IMR-90 (cell line): ENCODE data around the gene RAD51B. TPM values are rescaled to one million over a fixed set of nuclear protein-coding genes. Genes with fewer than 3 reads are reported as not detected.
A peak's percentile ranks its signal among the peaks of the same experiment; 100 is the strongest.

Experiments
- ATAC-seq: fragments of 200-7000 bp; cut with Tn5 transposase; 2 replicates; pipeline ENCODE4 v1.9.1; 2020; ENCODE audit warnings: low read depth, mild to moderate bottlenecking, moderate library complexity
- BruUV-seq: library from RNA; stranded (reverse); fragments of 400-500 nt; replicated peaks from 2 replicates; lab custom pipeline; 2021; lab: Mats Ljungman, UMichigan
- CTCF ChIA-PET: fragments of 300-600 bp; formaldehyde crosslinking; extraction: SDS; loops from one replicate; lab custom pipeline; 2021; ENCODE audit warnings: antibody characterized with exemption; lab: Yijun Ruan, JAX
- POLR2A ChIA-PET: fragments of 300-600 bp; sonication (Branson Sonifier 250); formaldehyde crosslinking; loops from one replicate; lab custom pipeline; 2022; ENCODE audit warnings: antibody characterized with exemption; ENCODE audit not compliant: unreplicated experiment; lab: Charles Lee
- DNase-seq: peaks from one replicate; pipeline ENCODE4 v3.0.0; 2013
- H2AFZ ChIP-seq: replicated peaks from 2 replicates; pipeline ENCODE3; 2013; ENCODE audit warnings: low read length, mild to moderate bottlenecking; ENCODE audit not compliant: poor library complexity
- H2AK5ac ChIP-seq: 2 replicates; pipeline ENCODE4 v1.6.1; 2013; ENCODE audit warnings: low read depth, low read length, inconsistent platforms
- H2AK9ac ChIP-seq: replicated peaks from 2 replicates; pipeline ENCODE3; 2013; ENCODE audit warnings: mild to moderate bottlenecking, low read depth, low read length, moderate library complexity; ENCODE audit not compliant: poor library complexity
- H2BK120ac ChIP-seq: 2 replicates; pipeline ENCODE4 v1.6.1; 2013; ENCODE audit warnings: low read depth, low read length, inconsistent platforms
- H2BK15ac ChIP-seq: 3 replicates; pipeline ENCODE4 v1.6.1; 2013; ENCODE audit warnings: low read depth, low read length, inconsistent platforms
- H2BK20ac ChIP-seq: 2 replicates; pipeline ENCODE4 v1.6.1; 2013; ENCODE audit warnings: low read depth, mild to moderate bottlenecking, inconsistent platforms, low read length, moderate library complexity
- H2BK5ac ChIP-seq: 2 replicates; pipeline ENCODE4 v1.6.1; 2013; ENCODE audit warnings: mild to moderate bottlenecking, low read depth, low read length, inconsistent platforms; ENCODE audit not compliant: poor library complexity, severe bottlenecking
- H3K14ac ChIP-seq: replicated peaks from 2 replicates; pipeline ENCODE4 v1.6.1; 2013; ENCODE audit warnings: low read depth, low read length, inconsistent platforms
- H3K18ac ChIP-seq: 2 replicates; pipeline ENCODE4 v1.6.1; 2013; ENCODE audit warnings: low read depth, low read length, control low read depth
- H3K23ac ChIP-seq: 2 replicates; pipeline ENCODE4 v1.6.1; 2013; ENCODE audit warnings: low read depth, low read length, inconsistent platforms
- H3K27ac ChIP-seq: 2 replicates; pipeline ENCODE4 v1.5.1; 2013; ENCODE audit warnings: mild to moderate bottlenecking, control low read depth, low read length; ENCODE audit not compliant: insufficient read depth
- H3K27me3 ChIP-seq: 2 replicates; pipeline ENCODE4 v1.6.1; 2013; ENCODE audit warnings: low read length; ENCODE audit not compliant: control insufficient read depth, insufficient read depth
- H3K36me3 ChIP-seq: 2 replicates; pipeline ENCODE4 v1.6.1; 2013; ENCODE audit warnings: low read length, mixed read lengths; ENCODE audit not compliant: control insufficient read depth, insufficient read depth
- H3K4ac ChIP-seq: 2 replicates; pipeline ENCODE4 v1.6.1; 2013; ENCODE audit warnings: low read depth, low read length, inconsistent platforms
- H3K4me1 ChIP-seq: 2 replicates; pipeline ENCODE4 v1.6.1; 2013; ENCODE audit warnings: low read length, mixed read lengths; ENCODE audit not compliant: control insufficient read depth, insufficient read depth
- H3K4me2 ChIP-seq: 2 replicates; pipeline ENCODE4 v1.6.1; 2013; ENCODE audit warnings: low read depth, mild to moderate bottlenecking, control low read depth, low read length, moderate library complexity
- H3K4me3 ChIP-seq: 2 replicates; pipeline ENCODE4 v1.5.1; 2013; ENCODE audit warnings: low read depth, mild to moderate bottlenecking, control low read depth, low read length, moderate library complexity; ENCODE audit not compliant: insufficient read depth
- H3K56ac ChIP-seq: 2 replicates; pipeline ENCODE4 v1.6.1; 2013; ENCODE audit warnings: low read length, inconsistent platforms; ENCODE audit not compliant: insufficient read depth; ENCODE audit errors: extremely low read depth
- H3K79me1 ChIP-seq, 2 experiments: 2 replicates each; pipeline ENCODE4 v1.6.1; 2013; ENCODE audit warnings: low read length in 2 of 2, inconsistent platforms in 1 of 2, low read depth in 1 of 2
- H3K9ac ChIP-seq: 2 replicates; pipeline ENCODE4 v1.6.1; 2013; ENCODE audit warnings: low read depth, low read length, control low read depth
- H3K9me1 ChIP-seq: 2 replicates; pipeline ENCODE4 v1.6.1; 2013; ENCODE audit warnings: low read length, inconsistent platforms; ENCODE audit not compliant: insufficient read depth
- H3K9me3 ChIP-seq: 2 replicates; pipeline ENCODE4 v1.6.1; 2013; ENCODE audit warnings: low read length; ENCODE audit not compliant: control insufficient read depth, insufficient read depth
- H4K20me1 ChIP-seq: 2 replicates; pipeline ENCODE4 v1.6.1; 2013; ENCODE audit warnings: low read length, inconsistent platforms; ENCODE audit not compliant: insufficient read depth
- H4K5ac ChIP-seq: 2 replicates; pipeline ENCODE4 v1.6.1; 2013; ENCODE audit warnings: mild to moderate bottlenecking, low read depth, low read length, control low read depth
- H4K8ac ChIP-seq, 2 experiments: 2 replicates each; pipeline ENCODE4 v1.6.1; 2013; ENCODE audit warnings: low read depth in 2 of 2, low read length in 2 of 2, control low read depth in 1 of 2, inconsistent platforms in 1 of 2
- H4K91ac ChIP-seq: 2 replicates; pipeline ENCODE4 v1.6.1; 2013; ENCODE audit warnings: low read depth, low read length, inconsistent platforms; ENCODE audit not compliant: insufficient read depth
- BHLHE40 ChIP-seq: fragments of 150-350 bp; IDR thresholded peaks from 2 replicates; pipeline ENCODE4 v1.6.1; 2016; ENCODE audit warnings: mild to moderate bottlenecking, low read depth, low read length
- CEBPB ChIP-seq: IDR thresholded peaks from 2 replicates; pipeline ENCODE4 v1.6.1; 2012; ENCODE audit warnings: low read depth, low read length, improper control_type of control experiment
- FOS ChIP-seq: fragments of 150-350 bp; IDR thresholded peaks from 2 replicates; pipeline ENCODE4 v1.6.1; 2016; ENCODE audit warnings: low read depth, low read length
- MAFK ChIP-seq: IDR thresholded peaks from 2 replicates; pipeline ENCODE4 v1.6.1; 2012; ENCODE audit warnings: low read depth, low read length, improper control_type of control experiment
- MAZ ChIP-seq: IDR thresholded peaks from 2 replicates; pipeline ENCODE4 v1.6.1; 2012; ENCODE audit warnings: low read depth, mild to moderate bottlenecking, low read length, improper control_type of control experiment, moderate library complexity, borderline replicate concordance
- MXI1 ChIP-seq: IDR thresholded peaks from 2 replicates; pipeline ENCODE4 v1.6.1; 2012; ENCODE audit warnings: low read depth, mild to moderate bottlenecking, low read length, moderate library complexity, borderline replicate concordance
- POLR2A ChIP-seq: IDR thresholded peaks from 2 replicates; pipeline ENCODE4 v1.6.1; 2012; ENCODE audit warnings: mild to moderate bottlenecking, low read depth, low read length
- RAD21 ChIP-seq: IDR thresholded peaks from 2 replicates; pipeline ENCODE4 v1.6.1; 2012; ENCODE audit warnings: low read length, improper control_type of control experiment
- RCOR1 ChIP-seq: IDR thresholded peaks from 2 replicates; pipeline ENCODE4 v1.6.1; 2012; ENCODE audit warnings: mild to moderate bottlenecking, low read length, improper control_type of control experiment; ENCODE audit not compliant: insufficient replicate concordance
- RFX5 ChIP-seq: IDR thresholded peaks from 2 replicates; pipeline ENCODE4 v1.8.0; 2012; ENCODE audit warnings: low read depth, mild to moderate bottlenecking, low read length, moderate library complexity
- SMC3 ChIP-seq: fragments of 150-350 bp; IDR thresholded peaks from 2 replicates; pipeline ENCODE4 v1.6.1; 2016; ENCODE audit warnings: low read depth, mild to moderate bottlenecking, antibody characterized with exemption, low read length, moderate library complexity
- WGBS, 2 experiments: methylation state at CpG; one replicate each; pipeline versions ENCODE4 v1.1.5 to v1.1.7; 2013; ENCODE audit warnings: missing lambda C conversion rate in 2 of 2; ENCODE audit not compliant: insufficient read length in 1 of 2; ENCODE audit errors: extremely low coverage in 2 of 2; 5-methylcytosine and 5-hydroxymethylcytosine counted together
- dilution Hi-C: fragments of 300-500 bp; cut with HindIII; formaldehyde crosslinking; loops from one replicate; pipeline ENCODE4 v1.14.3; 2018; ENCODE audit warnings: low sequenced_read_pairs; ENCODE audit not compliant: unreplicated experiment
- in situ Hi-C: fragments of 300-500 bp; cut with MboI; formaldehyde crosslinking; loops from 3 replicates; pipeline ENCODE4 v1.14.3; 2019; ENCODE audit warnings: low sequenced_read_pairs, inconsistent platforms, mixed read lengths
- intact Hi-C: fragments of 100-400 bp; cut with micrococcal nuclease; formaldehyde crosslinking; loops from 2 replicates; pipeline ENCODE4 v1.10.0; 2022
- polyA plus RNA-seq, 3 experiments: library from polyadenylated mRNA; depleted of rRNA; stranded (reverse); fragments of >200 nt; gene quantifications; 2 replicates each; pipeline ENCODE4 v1.2.3, GENCODE V29; 2012; ENCODE audit warnings: low replicate concordance in 1 of 3
- total RNA-seq: library from RNA; depleted of rRNA; stranded (reverse); fragments of >200 nt; gene quantifications from 2 replicates; pipeline ENCODE4 v1.2.3, GENCODE V29; 2012
- TF ChIP-seq, protein P1 (sequence below): fragments of 150-350 bp; IDR thresholded peaks from 2 replicates; pipeline ENCODE4 v1.6.1; 2016; ENCODE audit warnings: low read depth, mild to moderate bottlenecking, low read length, moderate library complexity, borderline replicate concordance
- TF ChIP-seq, protein P2 (sequence below): fragments of 150-350 bp; IDR thresholded peaks from 2 replicates; pipeline ENCODE4 v1.6.1; 2017; ENCODE audit warnings: mild to moderate bottlenecking, antibody characterized with exemption, low read length, low read depth
- TF ChIP-seq, protein P3 (sequence below): conservative IDR thresholded peaks from 2 replicates; pipeline ENCODE4 v1.5.1; 2012; ENCODE audit warnings: mild to moderate bottlenecking, low read depth, low read length, improper control_type of control experiment

Gene RAD51B
- total and polyA plus RNA-seq, 2 of the 4 experiments (the other 2 are of a cell fraction), result 5.1 to 18.8 TPM

GRCh38 chr14:68553311-68553710 is 733.7 kb downstream of the RAD51B start:
- BruUV-seq, result no TSS peak
- Histone ChIP-seq H2AK5ac (peak overlapping the region; percentile 45; the same call in 1 of the 2 replicates), H2AFZ (no peak overlapping the region), H4K5ac (no peak overlapping the region), H3K9me3 (no peaks in the 10 kb centered on the region), H2AK9ac (no peak overlapping the region), H3K9ac (no peak overlapping the region), H2BK120ac (peak overlapping the region; percentile 28; the same call in 1 of the 2 replicates), H3K79me1 (peaks cover 0 to 11% of the 10 kb centered on the region in 2 experiments; a peak in 1 of 4 replicates), H3K56ac (no peak overlapping the region), H3K4ac (peak overlapping the region; percentile 27; the same call in 1 of the 2 replicates), H3K4me3 (no peak overlapping the region), H3K18ac (no peak overlapping the region), H4K91ac (peak overlapping the region; percentile 28; the same call in 1 of the 2 replicates), H3K23ac (no peak overlapping the region), H3K4me2 (no peak overlapping the region), H3K14ac (no peak overlapping the region), H4K8ac (no peak overlapping the region), H2BK5ac (no peak overlapping the region), H2BK20ac (no peak overlapping the region; the same call in 1 of the 2 replicates), H3K27ac (no peak overlapping the region), H2BK15ac (0 out of 3 replicates have a peak overlapping the region, but pooled peaks have one; percentile 69), H3K4me1 (peaks cover 25% of the 10 kb centered on the region), H3K36me3 (no peaks in the 10 kb centered on the region), H3K27me3 (no peaks in the 10 kb centered on the region), H3K9me1 (peaks cover 24% of the 10 kb centered on the region), H4K20me1 (no peaks in the 10 kb centered on the region)
- ChIA-PET POLR2A (no interaction called here), CTCF (no interaction called here)
- ATAC-seq (no peak), DNase-seq (no peak)
- intact Hi-C loops (no loop called here), dilution Hi-C loops (no loop called here), in situ Hi-C loops (no loop called here)
- WGBS, 2 experiments, result no CpG with 5 or more reads among the region's 3 CpGs
- TF ChIP-seq, protein P1, sequence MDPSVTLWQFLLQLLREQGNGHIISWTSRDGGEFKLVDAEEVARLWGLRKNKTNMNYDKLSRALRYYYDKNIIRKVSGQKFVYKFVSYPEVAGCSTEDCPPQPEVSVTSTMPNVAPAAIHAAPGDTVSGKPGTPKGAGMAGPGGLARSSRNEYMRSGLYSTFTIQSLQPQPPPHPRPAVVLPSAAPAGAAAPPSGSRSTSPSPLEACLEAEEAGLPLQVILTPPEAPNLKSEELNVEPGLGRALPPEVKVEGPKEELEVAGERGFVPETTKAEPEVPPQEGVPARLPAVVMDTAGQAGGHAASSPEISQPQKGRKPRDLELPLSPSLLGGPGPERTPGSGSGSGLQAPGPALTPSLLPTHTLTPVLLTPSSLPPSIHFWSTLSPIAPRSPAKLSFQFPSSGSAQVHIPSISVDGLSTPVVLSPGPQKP, result no peak
- TF ChIP-seq, protein P2, sequence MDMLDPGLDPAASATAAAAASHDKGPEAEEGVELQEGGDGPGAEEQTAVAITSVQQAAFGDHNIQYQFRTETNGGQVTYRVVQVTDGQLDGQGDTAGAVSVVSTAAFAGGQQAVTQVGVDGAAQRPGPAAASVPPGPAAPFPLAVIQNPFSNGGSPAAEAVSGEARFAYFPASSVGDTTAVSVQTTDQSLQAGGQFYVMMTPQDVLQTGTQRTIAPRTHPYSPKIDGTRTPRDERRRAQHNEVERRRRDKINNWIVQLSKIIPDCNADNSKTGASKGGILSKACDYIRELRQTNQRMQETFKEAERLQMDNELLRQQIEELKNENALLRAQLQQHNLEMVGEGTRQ, result no peak
- TF ChIP-seq RFX5 (no peak), CEBPB (no peak), MAZ (no peak), RCOR1 (no peak), SMC3 (no peak), RAD21 (no peak), MAFK (no peak), BHLHE40 (no peak), FOS (no peak), POLR2A (no peak), MXI1 (no peak)
- TF ChIP-seq, protein P3, sequence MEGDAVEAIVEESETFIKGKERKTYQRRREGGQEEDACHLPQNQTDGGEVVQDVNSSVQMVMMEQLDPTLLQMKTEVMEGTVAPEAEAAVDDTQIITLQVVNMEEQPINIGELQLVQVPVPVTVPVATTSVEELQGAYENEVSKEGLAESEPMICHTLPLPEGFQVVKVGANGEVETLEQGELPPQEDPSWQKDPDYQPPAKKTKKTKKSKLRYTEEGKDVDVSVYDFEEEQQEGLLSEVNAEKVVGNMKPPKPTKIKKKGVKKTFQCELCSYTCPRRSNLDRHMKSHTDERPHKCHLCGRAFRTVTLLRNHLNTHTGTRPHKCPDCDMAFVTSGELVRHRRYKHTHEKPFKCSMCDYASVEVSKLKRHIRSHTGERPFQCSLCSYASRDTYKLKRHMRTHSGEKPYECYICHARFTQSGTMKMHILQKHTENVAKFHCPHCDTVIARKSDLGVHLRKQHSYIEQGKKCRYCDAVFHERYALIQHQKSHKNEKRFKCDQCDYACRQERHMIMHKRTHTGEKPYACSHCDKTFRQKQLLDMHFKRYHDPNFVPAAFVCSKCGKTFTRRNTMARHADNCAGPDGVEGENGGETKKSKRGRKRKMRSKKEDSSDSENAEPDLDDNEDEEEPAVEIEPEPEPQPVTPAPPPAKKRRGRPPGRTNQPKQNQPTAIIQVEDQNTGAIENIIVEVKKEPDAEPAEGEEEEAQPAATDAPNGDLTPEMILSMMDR, result no peak
